ENCODE results near the gene HDAC4.
A peak's percentile ranks its signal among the peaks of the same experiment; 100 is the strongest.

Gene HDAC4

DNA sequence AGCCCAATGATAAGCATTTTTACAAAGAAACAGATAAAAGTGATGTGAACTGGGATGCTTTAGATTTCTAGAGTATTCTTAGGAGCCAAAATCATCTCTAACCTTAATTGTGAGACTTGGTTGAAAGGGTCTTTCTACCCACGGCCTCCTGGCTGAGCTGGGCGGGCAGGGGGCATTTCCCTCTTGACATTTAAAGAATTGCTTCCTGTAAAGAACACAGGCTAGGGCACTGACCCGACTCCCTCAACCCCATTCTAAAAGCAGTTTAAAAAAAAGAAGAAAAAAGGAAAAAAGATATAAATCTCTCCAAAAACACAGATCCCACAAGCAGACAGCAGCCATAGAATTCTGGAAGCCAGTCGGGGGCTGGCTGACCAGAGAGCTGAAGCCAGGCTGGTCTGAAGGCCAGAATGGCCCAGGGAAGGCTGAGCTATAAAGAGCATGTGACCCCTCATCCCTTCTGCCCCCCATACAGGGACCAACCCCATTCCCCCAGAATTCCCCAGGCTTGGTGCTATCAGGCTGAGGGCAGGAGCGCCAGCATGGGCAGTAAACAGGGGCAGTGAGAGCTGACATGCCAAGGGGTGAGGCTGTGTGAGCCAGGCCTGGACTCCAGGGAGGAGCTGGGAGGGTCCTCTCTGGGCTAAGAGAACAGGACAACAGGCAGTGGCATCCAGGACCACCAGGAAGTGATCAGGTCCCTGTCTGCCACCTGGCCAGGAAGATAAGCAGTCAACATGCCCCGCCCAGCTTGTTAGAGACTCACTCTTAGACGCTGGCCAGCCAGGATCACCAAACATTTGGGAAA lies 188.5 kb downstream of the HDAC4 start:
- DNase-seq: no peak

DNA sequence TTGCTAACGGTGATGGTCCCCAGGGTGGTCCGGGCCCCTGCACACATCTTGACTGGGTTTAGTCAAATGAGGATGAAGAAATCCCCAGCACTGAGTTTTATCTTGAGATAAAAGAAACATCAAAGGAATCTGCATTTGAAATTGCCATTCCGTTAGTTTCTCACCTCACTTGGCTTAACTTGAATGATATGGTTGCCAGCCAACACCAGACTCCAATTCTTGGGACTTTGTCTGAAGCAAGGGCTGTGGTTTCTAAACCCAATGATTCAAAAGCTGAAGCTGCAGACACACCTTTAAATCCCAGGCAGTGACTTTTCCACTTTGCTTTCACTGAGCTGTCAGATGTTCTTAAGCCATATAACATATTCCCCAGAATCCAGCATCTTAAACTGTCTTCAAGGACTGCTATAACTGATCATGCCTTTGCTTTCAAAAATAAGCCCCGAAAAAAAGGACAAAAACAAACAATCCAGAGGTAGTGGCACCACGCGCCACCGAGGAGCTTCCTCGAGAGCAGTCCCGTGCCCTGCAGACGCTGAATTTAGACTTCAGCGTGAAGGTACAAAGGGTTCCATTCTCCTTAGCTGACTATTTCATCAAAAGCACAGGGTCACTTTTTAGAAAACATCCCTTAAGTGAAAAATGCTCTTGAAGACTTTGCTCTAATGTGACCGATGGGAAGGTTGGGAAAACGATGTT lies 189.3 kb downstream of the HDAC4 start:
- DNase-seq: no peak

DNA sequence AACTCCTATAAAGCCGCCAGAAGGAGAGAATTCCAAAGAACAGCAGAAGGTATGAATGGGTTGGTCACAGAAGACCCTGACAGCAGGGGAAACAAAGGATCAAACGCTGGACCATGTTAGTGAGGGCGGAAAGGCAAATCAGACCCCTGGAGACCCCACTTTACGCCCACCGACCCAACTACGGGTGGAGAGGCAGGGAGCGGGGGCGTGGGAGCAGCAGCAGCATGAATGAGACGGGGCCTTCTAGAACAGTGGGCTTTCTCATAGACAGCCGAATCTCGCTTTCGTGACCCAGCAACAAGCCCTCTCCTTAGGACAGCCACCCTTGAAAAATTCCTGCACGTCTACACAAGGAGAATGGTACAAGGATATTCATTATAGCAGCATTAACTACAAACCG lies 191.0 kb downstream of the HDAC4 start:
- no peak for DNase-seq

DNA sequence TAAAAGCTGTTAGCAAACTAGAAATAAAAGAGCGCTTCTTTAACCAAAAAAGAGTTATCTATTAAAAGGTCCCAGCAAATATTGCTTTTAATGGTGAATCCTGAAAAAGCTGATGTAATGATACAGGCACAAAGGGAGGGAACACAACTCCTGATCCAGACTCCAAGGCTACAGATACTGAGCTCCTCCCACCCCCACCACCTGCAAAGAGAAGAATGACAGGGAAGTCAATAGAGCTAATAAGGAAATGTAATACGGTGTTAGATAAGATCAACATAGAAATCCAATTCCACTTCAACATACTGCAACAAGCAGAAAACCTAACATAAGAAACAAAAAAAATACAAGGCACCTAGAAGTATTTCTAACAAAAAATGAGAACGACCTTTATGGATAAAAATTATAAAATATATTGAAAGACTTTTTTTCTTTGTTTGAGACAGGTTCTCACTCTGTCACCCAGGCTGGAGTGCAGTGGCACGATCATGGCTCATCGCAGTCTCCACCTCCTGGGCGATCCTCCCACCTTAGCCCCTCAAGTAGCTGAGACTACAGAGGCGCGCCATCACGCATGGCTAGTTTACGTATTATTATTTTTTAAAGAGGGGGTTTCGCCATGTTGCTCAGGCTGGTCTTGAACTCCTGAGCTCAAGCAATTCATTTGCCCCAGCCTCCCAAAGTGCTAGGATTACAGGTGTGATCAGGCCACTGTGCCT lies 192.2 kb downstream of the HDAC4 start:
- peak; percentile 7 for DNase-seq

DNA sequence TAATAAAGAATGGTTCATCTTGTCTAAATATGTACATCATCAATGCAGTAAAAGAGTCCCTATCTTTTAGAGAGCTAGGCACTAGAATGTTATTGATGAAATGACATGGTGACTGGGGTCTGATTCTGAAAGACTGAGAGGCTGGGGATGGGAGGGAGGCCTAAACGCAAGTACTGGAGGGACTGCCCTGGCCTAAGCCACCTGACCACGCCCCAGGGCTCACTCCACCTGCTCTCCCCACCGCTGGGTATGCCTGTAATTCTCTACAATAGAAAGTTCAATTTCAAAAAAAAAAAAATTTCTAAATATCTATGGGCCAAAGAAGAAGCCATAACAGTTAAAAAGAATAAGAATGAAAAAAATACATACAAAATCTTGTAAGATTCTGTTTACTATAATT lies 194.0 kb downstream of the HDAC4 start:
- DNase-seq: no peak

DNA sequence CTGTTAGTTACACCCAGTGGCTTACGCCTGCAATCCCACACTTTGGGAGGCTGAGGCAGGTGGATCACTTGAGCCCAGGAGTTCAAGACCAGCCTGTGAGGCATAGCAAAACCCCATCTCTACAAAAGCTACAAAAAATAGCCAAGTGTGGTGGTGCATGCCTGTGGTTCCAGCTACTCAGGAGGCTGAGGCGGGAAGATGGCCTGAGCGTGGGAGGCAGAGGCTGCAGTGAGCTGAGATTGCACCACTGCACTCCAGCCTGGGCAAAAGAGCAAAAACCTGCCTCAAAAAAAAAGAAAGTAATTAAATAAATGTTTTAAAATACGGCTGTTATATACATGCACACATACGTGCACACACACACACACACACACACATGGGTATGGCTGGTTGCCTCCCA lies 194.8 kb downstream of the HDAC4 start:
- DNase-seq: no peak

DNA sequence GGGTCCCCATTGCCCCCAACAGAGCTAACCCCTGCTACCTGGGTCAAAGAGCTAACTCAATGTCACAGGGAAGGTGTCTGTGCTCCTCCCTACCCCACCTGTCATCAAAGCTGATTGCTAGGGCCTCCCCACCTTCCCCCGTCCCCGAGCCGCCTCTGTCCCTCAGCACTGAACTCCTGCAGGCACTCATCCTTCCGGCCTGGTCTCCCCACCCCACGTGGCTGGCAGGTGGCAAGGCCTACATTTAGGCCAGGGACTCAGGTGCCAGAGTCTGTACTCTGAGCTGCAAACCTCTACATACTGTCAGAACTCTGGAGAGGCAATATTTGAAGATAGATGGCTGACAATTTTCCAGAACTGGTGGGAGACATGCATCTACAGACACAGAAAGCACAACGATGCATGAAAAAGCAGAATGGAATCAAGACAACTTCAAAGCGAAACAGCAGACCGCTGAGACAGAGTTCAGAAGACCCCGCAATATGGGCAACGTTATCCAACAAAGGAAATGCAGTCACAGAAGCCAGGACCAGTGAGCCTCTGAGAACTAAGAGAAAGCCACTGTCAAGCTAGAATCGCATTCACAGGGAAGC lies 195.8 kb downstream of the HDAC4 start:
- DNase-seq: no peak

DNA sequence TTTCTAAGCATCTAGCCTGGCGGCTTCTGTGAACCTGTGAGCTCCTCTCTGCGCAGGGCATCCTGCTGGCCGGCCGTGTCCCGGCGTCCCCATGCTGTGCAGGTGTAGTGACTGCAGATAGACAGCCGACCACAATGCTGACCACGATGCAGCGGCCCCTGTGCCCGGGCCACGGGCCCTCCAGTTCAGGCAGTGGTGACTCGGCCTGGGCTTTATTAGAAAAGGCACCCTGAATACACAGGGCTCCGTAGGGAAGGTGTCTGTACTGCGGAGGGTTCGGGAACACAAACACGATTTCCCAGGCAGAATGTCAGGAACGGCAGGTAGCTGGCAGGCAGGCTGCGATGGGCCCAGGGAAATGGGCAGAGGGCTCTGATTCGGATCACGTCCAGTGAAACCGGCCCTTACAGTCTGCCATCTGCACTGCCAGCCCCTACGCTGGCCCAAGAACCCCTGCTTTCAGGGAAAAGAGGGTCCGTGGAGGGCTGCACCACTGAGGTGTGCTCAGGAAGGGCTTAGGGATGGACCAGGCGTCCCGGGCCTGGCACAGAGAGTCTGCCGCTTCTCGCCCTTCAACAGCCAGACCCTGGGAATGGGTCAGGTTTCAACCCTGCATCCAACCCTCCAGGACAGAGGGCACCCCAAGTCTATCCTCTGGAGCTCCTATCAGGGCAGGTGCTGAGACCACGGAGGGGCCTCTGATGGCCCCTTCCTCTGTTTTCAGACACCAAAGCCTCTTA lies 196.5 kb downstream of the HDAC4 start:
- DNase-seq: no peak

DNA sequence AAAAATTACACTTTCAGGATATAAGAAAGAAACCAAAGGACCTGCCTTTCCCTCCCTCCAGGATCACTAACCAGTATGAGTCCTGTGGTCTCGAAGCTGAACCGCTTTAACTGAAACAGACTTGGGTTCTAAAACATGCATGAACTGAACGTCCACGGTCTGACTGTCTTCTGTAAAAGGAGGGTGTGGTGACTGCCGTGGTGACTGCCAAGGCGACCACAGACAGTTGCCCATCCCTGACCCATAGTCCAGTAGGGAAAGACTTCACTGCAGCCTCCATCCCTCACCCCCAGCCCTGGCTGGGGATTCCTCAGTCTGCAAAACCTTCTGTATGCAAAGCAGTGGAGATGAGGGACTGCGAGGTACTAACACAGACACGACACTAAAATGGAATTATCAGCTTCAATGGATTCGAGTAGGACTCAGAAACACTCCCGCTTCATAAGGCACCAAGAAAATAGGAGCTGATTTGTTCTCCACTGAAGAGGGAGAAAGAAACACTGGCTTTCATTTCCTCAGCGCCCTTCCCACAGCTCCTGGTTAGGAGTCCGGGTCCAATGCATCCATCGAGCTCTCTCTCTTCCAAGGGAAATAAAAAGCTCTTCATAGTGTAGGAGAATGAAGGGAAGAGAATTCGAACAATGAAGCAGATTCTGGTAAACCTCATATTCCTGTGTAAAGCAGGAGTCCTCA lies 197.2 kb downstream of the HDAC4 start:
- no peak for DNase-seq

DNA sequence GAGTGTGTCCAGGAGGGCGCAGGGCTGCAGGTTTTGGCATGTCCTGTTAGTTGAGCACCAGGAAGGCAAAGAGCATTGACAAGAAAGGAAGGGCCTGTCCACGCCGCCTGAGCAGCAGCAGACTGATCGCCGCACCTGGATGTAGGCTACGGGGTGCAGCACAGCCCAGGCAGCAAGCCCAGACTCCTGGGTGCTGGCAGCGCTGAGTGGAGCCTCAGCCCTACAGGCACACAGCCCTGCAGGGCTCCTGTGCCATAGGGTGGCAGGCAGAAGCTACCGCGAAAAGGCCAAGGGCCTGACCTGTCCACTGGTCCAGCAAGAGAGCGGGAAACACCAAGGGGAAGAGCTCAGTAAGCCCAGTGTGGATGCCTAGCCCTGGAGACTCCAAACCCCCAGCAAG lies 198.0 kb downstream of the HDAC4 start:
- no peak for DNase-seq

DNA sequence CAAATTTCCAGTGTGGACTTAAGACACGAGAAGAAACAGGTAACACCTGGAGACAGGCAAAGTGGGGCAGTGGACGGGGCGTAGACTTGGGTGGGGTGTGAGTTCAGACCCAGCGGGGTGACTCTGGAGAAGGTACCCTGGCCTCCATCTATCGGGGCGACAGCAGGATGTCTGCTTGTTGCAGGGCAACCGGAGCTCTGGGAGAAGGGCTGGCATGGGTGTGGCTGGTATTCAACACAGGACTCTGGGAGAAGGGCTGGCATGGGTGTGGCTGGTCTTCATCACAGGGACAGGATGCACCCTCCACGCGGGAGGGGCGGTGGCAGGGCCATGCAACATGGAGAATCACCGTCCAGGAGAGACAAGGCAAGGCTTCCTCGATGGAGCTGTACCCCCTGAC lies 198.5 kb downstream of the HDAC4 start:
- no peak for DNase-seq

DNA sequence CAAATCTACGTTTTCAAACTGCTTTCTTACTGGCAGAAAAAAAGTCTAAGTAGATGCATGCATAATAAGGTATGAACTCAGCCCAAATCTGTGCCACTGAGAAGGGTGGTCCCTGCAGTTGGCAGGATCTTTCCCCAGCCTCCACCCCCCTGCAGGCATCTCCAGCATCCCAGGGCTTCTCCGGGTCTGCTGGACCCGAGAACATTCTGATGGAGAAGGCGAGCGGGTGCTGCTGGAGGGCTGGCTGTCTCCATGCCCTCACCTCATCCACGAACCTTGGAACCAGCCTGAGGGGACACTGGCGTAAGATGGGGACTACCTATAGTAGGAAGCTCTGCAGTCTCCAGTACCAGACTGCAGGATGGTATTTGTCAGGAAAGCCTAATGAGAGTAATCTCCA lies 198.9 kb downstream of the HDAC4 start:
- DNase-seq: no peak

DNA sequence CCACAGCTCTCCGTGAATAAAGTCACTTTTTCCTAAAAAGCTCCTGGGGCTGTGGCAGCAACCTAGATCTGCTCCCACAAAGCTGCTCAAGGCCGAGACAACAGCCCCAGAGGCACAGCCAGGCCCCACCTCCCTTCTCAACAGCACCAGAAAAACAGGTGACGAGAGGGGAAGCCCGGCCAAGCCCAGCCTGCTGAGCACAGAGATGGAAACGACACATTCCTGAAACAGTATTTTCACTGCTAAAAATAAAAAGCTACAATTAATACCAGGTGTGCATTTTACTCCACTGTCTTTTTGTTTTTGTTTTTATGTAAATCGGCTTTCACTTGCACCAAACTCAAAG lies 199.3 kb downstream of the HDAC4 start:
- DNase-seq: peak; percentile 77

DNA sequence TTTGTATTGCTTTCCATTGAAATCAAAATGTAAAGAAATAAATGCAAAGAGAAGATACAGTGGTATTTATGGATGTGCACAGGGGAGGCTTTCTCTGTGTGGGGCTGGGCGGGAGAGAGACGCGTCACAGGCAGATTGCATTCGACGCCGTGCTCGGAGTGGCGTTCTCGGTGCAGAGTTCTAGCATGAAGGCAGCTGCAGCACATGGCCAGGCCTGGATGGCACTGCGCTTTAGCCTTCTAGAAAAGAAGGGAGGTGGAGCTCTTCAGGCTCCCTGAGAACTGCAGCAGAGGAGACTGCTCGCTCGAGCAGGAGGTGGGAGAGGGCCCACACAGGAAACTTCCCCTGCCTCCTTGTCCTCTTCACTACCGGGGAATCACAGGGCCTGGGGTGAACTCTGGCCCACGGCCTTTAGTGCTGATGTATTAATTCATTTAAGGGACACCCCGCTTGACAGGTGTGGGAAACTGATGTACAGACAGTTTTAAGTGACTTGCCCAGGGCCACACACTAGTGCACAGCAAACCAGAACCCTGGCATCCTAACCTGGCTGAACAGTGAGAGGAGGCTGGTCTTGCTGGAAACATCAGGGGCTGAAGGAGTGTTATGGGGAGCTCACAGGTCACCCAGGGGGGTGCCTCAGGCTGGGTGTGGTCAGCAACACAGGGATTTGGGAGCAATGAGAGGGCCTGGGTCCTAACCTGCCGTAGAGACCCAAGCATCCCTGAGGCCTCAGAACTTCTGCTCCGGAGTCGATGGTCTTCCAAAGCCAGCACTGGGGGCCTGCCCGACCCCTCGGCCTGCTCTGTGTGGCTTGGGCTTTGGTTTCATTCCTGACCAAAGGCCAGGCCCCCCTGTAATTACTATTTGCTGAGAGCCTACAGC lies 199.9 kb downstream of the HDAC4 start:
- DNase-seq: no peak

DNA sequence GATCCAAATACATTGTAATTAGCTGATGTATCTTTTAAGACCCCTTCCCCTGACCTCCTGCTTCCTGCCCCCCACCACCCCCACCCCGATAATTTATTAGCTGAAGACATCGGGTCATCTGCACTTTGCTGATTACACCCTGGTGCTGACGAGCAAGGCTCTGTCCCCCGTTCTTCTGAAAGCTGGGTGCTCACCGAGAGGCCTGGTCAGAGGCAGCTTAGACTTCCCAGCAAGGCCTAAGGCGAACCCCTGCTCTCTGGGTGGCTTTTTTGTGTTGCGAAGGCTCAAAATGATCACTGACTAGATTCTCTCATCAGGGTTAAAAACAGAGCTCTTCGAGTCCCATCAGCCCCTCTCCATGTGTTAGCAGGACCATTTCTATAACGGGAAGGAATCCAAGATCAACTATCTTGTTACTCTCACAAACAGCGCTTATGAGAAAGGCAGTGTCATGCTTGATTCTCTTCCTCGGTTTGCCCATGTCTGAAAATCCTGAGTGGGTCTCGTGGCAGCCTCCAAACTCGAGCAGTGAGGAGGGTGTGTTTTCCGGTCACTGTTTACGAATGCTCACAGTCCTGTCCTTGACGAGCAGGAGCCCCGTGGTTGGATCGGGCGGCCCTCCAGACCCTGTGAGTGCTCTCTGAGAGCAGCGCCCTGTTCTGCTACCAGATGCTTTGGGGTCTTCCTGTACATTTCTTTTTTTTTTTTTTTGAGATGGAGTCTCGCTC lies 201.6 kb downstream of the HDAC4 start:
- no peak for DNase-seq

DNA sequence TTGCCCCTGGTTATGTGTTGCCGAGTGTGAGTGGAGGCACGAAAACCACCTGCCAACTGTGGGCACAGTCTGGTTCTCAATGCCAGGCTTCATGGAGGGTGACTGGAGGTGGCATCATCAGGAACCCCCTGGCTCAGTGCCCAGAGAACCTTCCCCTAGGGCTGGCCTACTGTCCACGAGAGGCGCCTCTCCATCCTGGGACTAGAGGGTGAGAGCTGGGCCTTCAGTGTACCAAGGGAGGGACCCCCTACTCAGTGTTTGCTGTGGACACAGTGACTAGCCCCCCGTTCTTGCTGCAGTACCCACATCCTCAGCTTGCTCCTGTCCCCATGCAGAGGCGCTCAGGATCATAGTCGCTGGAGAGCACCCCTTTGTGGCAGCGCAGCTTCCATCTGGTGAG lies 202.6 kb downstream of the HDAC4 start:
- DNase-seq: peak; percentile 38

DNA sequence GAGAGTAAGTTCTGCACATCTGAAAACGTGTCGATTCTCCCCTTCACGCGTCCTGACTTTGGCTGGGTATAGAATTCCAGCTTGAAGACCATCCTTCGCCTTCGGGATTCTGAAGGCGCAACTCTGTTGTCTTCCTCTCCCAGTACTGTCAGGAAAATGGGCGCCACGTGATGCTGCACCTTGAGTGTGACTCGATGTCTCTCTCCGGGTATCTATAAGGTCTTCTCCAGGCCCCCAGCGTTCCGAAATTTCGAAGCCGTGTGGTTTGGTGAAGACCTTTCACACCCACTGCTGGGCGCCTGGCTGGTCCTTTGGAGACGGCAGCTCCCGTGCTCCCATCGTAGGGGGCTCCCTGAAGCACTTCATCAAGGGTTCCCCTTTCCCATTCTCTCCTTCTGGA lies 203.7 kb downstream of the HDAC4 start:
- DNase-seq: peak; percentile 29

DNA sequence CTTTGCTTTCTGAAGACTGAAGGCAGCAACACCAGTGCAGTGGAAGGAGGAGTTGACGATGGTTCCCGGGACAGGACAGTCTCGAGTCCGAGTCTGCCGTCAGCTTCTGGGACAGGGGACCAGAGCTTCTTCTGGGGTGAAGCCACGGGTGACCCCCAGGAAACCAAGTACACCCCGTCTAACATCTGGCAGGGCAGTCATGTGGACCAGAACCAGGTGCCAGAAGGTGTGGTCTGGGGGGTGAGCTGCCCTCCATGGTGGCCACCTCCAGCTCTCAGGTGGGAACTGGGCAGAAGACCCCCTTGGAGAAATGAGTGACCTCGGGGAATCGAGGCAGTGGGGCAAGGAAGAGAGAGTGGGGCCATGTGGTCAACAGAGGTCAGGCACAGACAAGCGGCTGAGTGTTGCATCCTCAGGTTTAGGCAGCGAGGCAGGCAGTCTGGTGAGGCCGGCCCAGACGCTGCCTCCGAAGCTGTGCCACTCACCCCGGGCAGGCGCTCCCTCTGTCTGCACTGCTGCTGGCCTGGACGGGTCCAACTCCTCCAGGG lies 204.3 kb downstream of the HDAC4 start:
- peak; percentile 24 for DNase-seq

DNA sequence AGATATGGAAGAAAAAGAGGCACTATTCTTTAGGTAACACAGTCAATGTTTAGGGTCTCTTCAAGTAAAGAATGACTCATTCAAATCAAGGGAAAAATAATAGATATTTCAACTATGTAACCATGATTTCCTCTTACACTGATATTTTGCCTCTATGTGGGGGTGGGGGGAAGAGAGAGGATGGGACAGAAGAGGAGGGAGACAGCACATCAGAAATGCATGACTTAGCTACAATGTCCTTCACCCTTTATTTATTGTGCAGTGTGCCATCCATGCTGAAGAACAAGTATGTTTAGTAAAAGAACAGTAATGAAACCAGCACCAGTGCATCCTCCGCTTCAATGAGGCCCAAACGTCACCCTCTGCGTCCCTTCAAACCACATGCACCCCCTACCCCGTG lies 204.8 kb downstream of the HDAC4 start:
- DNase-seq: no peak

DNA sequence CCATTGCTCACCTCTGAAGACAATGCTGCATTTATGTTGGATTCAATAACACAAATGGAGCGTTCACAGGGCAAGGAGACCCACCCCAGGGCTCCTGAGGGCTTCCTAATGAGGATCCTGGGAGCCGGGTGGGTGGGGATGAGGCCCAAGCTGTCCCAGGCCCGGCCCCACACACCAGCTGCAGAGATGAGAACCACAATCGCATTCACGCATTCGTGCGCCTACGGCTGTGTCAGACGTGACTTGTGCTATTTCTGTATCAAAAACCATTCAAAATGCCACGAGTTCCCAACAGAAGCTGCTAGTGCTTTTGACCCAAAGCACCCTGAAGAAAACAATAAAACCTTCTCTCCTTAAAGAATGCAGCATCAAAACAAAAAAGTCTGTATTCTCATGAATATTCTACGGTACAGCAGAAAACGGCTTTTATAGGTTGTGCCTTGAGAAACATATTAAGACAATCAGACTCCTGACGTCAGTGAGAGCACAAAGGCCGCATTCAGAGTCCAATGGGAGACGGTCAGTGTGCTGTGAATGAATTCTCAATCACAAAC lies 205.4 kb downstream of the HDAC4 start:
- no peak for DNase-seq

All from right forelimb (tissue), 1 donor.